ENCODE measurements around the gene ZDHHC8.

The ZDHHC8 gene, protein sequence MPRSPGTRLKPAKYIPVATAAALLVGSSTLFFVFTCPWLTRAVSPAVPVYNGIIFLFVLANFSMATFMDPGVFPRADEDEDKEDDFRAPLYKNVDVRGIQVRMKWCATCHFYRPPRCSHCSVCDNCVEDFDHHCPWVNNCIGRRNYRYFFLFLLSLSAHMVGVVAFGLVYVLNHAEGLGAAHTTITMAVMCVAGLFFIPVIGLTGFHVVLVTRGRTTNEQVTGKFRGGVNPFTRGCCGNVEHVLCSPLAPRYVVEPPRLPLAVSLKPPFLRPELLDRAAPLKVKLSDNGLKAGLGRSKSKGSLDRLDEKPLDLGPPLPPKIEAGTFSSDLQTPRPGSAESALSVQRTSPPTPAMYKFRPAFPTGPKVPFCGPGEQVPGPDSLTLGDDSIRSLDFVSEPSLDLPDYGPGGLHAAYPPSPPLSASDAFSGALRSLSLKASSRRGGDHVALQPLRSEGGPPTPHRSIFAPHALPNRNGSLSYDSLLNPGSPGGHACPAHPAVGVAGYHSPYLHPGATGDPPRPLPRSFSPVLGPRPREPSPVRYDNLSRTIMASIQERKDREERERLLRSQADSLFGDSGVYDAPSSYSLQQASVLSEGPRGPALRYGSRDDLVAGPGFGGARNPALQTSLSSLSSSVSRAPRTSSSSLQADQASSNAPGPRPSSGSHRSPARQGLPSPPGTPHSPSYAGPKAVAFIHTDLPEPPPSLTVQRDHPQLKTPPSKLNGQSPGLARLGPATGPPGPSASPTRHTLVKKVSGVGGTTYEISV

DNA sequence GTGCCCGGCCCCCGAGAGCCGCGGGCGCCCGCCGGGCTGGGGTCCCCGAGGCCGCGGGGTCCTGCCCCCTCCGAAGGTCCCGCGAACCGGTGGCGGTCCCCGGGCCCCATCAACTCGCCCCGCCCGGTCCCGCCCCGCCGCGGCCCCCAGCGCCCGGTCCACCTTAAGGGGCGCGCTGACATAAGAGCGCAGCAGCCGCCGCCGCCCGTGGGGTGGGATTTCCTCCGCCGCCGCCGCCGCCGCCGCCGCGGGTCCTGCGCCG is at the start of gene ZDHHC8:
TSS of gene ZDHHC8 (plus strand) at position 208 of the 262 bp plus-strand sequence. CDS start 144 bp downstream, outside the sequence.
- DNase-seq (ENCODE audit: low spot score), result peak; percentile 56

DNA sequence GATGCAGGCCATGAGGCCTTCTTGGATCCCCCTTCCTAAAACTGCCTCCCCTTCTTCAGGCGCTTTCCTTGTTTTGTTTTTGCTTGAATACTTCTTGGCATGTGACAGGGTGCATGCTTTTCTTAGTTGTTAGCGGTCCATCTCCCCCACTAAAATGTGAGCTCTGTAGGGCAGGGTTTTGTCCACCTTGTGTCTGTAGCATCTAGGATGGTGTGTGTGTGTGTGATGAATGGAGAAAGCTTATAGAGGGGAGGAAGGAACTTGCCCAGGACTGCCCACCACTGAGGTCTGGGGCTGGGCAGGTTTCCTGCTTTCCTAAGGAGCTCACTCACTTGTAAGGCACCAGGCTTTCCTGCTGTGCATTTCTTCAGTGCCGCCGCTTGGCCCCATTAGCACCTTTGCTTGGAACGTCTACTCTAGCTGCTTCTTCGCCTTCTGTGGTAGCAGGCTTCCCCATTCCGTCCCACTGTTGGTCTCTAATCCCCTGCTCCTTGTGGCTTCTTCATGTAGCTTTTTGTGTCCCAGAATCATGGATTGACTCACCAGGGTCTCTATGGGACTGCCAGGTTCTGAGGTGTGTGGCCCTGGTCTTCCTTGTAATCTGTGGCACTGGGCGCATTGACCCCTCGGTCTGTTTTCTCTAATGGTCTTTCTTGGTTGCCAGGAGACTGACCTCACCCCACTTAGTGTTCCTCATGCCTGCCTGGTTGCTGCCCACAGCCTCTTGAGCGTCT is 48.3 kb upstream of the ZDHHC8 start:
- no peak for DNase-seq (ENCODE audit: low spot score)

DNA sequence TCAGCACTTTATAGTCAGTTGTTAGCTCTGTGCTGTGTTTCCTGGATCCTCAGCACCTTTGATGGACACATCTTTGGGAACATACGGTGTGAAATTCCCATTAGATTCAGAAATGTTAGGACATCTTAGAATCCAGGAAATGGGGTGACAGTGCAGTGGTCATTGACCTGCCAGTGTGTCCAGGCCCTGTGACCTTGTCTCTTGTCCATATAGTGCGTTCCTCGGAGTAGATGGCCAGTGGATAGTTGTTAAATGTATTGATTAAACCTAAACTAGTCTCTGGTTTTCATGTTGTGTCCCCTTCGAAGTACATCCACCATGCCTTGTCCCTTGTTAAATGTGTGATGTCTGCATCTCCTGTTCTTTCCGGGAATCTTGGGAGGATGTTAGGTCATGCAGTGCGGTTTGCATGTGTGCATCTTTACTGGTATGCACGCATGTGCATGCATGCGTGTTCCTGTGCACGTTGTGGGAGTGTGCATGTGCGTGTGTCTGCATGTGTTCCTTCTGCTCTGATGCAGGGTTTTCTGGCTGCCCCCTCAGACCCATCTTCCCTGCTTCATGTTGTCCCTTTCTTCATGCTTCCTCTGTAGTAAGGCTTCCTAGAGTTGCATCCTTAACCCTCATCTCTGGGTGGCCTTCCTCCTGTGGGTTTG is 47.6 kb upstream of the ZDHHC8 start:
- no peak for DNase-seq (ENCODE audit: low spot score)

DNA sequence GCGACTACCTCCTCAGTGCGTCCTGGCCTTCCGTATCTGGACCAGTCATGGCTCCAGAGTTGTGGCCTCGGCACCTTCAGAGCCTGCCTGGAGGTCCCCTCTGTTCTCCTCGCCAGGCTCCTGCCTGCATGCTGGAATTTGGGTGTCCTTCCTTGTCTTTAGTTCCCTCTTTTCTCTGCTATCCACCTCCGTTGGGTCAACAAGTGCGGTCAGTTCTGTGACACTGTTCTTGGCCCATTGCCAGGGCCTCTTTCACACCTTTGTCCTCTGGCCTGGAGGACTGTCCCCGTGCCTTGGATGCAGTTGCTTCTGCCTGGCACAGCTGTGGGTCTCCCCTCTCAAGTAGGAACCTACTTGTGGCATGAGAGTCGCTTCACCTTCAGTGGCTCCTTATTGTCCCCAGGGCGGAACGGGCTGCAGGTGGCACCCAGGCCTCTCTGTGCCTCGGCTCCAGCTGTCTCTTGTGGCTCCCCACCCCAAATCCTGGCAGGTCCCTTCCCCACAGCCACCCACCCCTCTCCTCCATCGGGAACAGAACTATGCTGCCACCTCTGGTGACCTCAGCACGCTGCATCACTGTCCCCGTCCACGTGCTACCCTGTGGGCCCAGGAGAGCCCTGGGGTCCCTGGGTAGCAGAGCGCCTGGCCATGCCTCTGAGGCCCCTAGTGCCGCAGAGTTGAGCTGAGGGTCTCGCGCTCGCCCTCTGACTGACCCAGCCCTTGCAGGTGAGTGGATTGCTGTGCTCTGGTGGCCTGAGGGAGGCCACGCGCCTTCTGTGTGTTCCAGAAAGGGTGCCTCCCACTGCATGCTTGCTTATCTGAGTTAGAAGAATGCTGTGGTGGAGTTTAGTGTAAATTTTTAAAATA is 46.8 kb upstream of the ZDHHC8 start:
- no peak for DNase-seq (ENCODE audit: low spot score)

DNA sequence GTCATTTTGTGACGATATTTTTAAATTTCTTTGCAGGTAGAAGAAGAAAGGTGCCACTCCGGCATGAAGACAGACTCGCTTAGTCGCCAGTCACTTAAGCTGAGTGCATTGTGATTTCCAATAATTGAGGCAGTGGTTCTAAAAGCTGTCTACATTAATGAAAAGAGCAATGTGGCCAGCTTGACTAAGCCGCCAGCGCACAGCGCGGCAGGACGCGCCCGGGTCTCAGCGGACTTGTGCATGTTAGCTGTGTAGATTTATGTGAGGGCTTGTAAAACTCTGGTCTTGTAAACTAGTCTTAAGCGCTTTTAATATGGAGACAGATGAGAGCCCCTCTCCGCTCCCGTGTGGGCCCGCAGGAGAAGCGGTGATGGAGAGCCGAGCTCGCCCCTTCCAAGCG is 46.0 kb upstream of the ZDHHC8 start:
- DNase-seq (ENCODE audit: low spot score), result no peak

DNA sequence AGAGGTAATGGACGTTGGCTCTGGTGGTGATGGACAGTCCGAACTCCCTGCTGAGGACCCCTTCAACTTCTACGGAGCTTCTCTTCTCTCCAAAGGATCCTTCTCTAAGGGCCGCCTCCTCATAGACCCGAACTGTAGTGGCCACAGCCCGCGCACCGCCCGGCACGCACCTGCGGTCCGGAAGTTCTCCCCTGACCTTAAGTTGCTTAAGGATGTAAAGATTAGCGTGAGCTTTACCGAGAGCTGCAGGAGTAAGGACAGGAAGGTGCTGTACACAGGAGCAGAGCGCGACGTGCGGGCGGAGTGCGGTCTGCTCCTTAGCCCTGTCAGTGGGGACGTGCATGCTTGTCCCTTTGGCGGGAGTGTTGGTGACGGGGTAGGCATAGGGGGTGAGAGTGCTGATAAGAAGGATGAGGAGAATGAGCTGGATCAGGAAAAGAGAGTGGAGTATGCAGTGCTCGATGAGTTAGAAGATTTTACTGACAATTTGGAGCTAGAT is 45.5 kb upstream of the ZDHHC8 start:
- no peak for DNase-seq (ENCODE audit: low spot score)

DNA sequence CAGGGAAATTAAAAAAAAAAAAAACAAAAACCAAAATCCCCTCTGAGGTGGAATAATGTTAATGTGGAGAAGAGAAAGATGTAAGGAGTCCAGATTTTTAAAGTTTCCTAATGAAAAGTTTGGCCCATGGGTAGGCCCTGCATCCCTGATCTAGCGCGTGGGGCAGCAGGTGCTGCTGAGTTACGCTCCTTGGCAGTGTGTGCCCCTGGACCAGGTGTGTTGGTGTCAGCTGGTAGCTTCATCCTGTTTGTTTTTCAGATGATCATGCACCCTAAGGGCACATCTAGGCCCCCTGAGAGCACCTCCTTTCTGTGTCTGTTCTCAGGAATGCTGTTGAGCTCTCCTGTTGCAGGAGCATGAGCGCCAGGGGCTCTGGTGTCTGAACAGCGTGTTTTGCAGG is 44.8 kb upstream of the ZDHHC8 start:
- DNase-seq (ENCODE audit: low spot score), result no peak

DNA sequence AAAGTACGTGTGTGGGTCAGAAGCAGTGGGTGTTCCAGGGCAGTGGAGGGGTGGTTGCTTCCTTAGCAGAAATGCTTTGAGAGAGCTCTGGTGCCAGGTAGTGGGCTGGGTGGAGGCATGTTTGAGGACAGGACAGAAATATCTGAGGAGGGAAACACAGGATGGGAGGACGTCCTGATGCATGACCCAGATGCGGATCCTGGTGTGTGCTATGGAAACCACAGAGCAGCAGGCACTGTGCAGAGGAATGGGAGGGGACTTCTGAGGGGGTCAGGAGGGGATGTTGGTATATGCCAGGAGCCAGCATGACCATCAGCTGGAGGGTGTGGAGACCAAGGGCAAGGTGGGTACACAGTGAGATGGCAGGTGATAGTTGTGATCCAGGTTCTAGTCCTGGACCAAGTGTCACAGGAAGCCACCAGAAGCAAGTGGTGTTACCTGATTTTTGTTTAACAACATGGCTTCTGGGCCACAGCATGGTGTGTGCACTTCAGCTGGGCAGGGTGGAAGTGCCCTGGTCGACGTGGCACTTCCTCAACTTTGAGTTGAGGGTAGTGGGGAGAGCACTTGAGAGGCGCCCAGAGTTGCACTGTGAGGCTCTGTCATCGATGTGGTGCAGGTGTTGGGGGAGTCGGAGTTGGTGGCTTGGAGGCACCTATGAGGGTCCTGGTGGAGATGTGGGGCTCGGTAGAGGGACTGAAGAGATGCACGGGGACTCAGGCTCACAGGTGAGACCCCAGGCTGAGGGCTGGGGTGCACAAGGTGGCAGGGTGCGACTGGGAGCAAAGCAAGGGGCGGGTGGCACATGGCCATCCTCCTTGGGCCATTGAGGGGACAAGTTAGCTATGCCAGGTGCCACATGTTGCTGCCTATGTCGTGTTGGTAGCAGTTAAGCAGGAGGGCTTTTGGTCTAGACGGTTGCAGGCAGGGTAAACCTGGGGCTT is 44.0 kb upstream of the ZDHHC8 start:
- no peak for DNase-seq (ENCODE audit: low spot score)

DNA sequence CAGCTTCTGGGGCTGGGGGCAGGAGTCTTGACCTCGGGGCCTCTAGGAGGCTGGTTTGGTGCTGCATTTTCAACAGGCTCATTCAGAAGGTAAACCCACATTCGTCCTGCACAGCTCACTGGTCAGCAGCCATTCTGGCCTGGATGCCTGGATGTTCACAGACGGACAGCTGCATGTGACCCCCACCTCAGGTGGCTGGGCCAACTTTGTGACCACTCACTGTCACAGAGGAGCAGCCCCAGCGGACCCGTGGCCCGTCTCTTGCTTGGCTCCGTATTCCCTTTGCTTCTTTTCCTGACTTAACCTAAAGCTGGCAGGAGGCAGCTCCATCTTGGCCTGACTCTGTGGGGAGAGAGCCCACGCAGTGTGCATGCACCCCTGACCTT is 43.3 kb upstream of the ZDHHC8 start:
- DNase-seq (ENCODE audit: low spot score), result no peak

DNA sequence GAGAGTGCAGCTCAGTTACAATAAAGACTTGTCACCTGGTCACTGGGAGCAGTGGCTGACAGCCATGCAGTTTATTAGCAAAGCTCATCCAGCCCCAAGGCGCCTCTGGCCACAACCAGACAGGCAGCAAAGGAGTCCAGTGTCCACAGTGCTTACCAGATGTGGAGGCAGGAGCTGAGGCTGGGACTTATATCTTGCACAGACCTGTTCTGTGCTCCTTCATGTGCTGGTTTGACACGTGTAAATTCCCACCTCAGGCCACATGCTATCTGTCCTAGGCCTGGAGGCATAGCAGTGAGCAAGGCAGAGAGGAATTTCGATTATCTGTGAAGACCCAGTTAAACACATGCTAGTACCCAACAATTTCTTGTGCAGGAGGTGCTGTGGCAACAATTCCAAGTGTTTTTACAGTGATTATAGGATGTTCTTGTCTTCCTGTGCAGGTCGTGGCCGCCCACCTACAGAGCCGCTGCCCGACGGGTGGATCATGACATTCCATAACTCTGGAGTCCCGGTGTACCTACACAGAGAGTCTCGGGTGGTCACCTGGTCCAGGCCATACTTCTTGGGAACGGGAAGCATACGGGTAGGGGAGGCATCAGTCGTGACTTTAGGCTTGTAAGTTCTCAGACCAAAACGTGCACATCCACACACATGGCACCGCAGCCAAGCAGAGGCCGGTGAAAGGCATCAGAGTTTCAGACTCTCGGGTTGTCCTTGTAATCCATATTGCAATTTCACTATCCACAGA is 42.2 kb upstream of the ZDHHC8 start:
- no peak for DNase-seq (ENCODE audit: low spot score)

DNA sequence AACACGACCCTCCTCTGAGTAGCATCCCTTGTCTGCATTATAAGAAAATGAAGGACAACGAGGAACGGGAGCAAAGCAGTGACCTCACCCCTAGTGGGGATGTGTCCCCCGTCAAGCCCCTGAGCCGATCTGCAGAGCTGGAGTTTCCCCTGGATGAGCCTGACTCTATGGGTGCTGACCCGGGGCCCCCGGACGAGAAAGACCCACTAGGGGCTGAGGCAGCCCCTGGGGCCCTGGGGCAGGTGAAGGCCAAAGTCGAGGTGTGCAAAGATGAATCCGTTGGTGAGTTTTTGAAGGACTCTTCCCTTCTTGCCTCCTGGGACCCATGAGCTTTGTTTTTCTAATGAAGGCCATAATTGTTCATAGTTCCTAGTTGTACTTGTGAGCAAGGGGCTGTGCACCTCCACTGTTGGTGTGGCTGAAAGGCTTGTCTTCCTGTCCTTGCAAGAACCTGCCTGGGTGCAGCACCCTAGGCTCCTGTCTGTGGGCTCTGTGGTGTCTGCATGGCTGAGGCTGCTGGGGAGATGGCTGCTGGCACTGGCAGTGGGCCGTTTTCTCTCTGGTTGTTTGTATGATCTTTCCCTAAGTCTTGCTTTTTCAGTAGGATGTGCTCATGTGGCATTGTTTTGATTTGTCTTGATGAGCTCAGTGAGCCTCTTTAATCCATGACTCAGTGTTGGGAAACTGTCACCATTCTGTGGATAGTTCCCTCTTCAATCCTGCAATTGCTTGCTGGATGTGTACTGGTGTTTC is 41.5 kb upstream of the ZDHHC8 start:
- peak; percentile 77 for DNase-seq (ENCODE audit: low spot score)

DNA sequence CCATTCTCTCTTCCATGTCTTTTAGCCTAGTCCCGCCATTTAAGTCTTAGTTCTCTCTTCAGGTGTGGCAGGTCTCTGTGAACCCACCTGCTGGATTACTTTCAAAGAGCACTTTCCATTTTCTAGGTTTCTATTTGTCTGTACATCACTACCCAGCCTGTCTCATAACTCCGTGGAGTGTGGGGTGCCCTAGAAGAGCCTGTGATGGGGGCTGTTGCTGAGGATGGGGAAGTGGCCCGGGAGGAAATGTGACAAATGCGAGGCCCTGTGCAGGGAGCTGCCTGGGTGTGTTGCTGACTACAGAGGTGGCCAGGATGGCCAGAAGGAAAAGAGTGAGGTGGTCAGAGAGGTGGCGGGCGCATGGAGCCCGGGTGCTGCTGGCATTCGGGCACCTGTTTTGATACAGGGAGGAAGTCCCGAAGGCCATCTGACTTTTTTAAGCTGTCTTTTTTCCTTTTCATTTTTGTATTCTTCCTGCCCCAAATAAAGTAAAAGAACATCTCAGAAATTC is 40.8 kb upstream of the ZDHHC8 start:
- no peak for DNase-seq (ENCODE audit: low spot score)

DNA sequence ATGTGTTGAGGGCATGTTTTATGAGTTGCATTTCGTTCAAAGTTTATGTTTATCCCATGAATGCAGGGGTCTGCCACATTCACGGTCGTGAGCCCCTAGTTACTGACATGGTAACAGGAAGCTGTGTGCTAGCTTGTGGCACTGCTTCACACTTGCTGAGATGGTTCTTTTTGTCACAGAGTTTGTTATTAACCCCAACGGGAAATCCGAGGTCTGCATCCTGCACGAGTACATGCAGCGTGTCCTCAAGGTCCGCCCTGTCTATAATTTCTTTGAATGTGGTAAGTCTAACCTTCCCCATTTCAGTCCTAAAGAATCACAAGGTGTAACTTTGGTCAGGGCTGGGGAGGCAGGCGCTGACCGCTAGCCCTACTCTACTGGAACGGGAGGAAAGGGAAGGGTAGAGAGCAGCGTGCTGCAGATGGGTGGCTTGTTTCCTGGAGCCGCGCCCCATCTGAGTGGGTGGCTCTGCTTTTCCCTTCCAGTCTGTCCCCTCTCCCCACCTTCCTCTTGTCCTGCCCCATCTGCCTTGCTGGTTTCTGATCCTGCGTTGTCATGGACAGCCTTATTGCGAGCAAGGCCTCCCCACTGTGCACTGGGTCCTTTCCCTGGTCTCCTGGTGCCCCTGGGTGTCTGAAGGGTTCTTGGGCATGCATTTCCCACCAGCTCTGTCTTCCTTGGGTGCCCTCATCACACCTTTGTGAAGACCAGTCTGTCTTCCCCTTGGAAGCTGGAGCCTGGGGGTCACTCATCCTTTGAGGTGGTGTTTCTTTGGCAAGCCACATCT is 39.7 kb upstream of the ZDHHC8 start:
- DNase-seq (ENCODE audit: low spot score), result no peak

DNA sequence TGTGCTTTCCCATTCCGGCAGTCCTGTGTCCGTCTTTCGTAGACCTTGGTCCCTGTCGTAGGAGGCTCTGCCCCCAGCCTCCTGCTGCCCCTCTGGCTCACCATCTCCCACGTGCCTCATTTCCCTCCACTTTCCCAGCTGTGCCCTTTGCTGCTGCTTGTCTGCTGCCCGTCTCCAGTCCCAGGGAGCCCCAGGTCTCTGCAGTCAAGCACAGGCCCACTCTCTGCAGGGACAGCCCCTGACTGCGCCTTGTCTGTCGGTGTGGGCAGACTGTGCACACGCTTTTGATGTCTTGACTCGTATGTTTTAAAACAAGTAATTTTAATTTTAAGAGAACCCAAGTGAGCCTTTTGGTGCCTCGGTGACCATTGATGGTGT is 39.1 kb upstream of the ZDHHC8 start:
- no peak for DNase-seq (ENCODE audit: low spot score)

DNA sequence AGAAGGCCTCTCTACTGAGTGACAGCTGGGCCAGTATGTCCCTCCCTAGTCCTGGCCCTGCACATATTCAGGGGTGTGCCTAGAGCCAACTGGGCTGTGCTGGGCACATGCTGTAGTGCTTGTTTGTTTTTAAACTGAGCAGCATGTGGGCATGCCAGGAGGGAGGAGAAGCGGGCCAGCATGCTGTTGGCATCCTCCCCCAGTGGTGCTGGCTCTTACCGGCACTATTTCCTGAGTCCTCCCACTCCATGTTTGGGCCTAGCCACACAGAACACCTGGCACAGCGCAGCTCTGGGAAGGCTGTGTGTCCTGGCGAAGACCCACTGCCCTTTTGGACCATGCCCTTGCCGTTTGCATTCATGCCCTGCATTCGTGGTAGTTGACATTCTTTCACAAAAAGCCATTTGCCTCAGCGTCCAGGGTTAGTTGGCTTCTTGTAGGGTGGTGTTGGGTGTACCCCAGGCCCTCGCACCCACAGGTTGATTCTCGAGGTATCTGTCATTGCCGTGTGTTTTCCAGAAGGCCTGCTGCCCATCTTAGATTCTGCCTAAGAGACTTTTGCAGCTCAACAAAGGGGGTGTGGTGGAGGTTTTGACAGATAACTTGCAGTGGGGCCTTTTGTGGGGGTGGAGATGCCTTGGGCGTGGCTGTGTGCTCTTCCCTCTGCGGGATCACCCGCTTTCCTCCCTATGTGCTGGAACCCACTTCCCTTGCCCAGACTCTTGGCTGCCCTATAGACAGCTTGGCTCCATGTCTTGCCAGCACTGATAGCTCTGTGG is 38.0 kb upstream of the ZDHHC8 start:
- no peak for DNase-seq (ENCODE audit: low spot score)

DNA sequence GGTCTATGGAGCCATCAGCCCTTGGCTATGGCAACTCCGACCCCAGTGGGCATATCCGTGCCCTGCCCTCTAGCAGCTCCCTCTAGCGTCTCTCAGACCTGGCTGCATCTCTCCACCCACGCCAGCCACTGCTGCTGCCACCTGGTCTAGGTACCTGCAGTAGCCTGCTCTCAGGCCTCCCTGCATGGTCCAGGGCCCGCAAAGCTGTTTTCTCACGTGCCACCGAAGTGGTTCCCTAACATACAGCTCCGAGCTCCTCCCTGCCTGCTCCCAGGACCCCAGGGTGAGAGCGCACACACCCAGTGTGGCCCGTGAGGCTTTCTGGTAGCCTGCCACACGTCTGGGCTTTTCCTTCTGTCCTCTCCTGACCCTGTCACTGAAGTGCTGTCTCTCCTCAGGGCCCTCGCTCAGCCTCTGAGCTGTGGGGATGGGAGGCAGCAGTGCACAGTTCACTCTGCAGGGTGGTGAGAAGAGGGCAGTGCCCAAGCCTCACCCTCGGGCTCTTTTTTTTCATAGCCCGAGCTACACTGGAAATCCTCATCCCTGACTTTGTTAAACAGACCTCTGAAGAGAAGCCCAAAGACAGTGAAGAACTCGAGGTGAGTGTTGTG is 37.3 kb upstream of the ZDHHC8 start:
- no peak for DNase-seq (ENCODE audit: low spot score)

All from AG08395 (cell line).